Measurements from ENCODE around the gene MTAP.

The MTAP gene

DNA sequence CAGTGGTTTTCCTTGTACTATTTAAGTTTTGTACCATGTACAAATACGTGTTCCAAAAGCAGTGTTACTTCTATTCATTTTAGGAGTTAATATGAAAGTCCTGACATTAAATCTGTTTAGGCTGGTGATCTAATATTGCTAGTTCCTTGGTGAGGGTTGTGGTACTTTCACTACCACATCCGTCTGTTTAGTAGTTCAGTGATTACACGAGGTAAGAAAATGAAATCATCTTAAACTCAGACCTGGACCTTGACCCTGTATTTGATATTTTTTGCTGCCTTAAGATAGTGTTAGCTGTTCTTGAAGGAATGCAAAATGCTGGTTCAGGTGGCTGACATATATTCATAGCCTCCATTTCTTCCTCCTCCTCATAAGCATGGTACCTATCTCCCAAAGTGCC is 50.3 kb downstream of the MTAP start:
- no peak for DNase-seq (ENCODE audit: low read depth, low spot score)

- DNase-seq (ENCODE audit: low read depth, low spot score): no peak
These were observed 51.0 kb downstream of the MTAP start for GRCh38 chr9:21853414-21853813.

- DNase-seq (ENCODE audit: low read depth, low spot score): no peak
These were observed 51.7 kb downstream of the MTAP start for GRCh38 chr9:21854119-21854518.

DNA sequence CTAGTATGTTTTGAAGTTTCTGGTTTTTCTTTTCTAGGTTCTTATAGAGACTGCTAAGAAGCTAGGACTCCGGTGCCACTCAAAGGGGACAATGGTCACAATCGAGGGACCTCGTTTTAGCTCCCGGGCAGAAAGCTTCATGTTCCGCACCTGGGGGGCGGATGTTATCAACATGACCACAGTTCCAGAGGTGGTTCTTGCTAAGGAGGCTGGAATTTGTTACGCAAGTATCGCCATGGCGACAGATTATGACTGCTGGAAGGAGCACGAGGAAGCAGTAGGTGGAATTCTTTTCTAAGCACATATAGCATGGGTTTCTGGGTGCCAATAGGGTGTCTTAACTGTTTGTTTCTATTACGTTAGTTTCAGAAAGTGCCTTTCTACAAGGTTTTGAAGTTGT is 52.2 kb downstream of the MTAP start:
- DNase-seq (ENCODE audit: low read depth, low spot score): no peak

GRCh38 chr9:21856301-21857094 is 54.1 kb downstream of the MTAP start:
- DNase-seq (ENCODE audit: low read depth, low spot score): no peak

GRCh38 chr9:21862871-21863270 is 60.4 kb downstream of the MTAP start:
- DNase-seq (ENCODE audit: low read depth, low spot score): no peak

GRCh38 chr9:21864505-21864904 is 62.1 kb downstream of the MTAP start:
- no peak for DNase-seq (ENCODE audit: low read depth, low spot score)

DNA sequence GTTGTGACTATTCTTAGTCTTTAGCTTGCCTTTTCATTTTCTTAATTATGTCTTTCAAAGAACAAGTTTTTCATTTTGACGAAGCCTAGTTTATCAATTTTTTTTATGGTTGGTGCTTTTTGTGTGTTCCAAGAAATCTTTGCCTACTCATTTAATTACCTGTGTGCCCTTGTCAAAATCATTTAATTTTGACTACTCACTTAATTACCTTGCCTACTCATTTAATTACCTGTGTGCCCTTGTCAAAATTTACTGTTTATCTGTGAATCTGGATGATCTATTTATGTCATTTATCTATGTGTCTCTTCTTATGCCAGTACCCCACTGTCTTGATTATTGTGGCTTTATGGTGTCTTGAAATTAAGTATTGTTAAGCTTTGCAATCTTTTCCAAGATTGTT is 63.9 kb downstream of the MTAP start:
- DNase-seq (ENCODE audit: low read depth, low spot score): no peak

- no peak for DNase-seq (ENCODE audit: low read depth, low spot score)
These were observed 69.0 kb downstream of the MTAP start for GRCh38 chr9:21871256-21871975.

DNA sequence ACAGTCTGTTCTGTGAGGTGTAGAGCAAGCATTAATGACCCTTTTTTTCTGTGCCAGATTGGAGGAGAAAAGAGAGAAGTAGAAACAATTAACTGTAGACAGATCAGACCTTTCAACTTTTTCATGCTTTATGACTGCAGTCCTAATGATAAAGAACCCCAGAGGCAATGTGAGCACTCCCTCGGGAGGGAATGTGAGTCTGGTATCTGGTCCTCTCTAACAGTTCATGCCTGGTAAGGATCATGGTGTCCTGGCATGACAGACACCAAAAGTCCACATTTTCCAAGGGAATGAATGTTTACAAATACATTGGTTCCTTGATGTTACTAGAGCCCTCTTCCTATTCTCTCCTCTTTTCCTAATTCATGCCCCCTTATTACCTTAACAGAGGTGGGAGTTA is 70.3 kb downstream of the MTAP start:
- DNase-seq (ENCODE audit: low read depth, low spot score): peak; percentile 22

DNA sequence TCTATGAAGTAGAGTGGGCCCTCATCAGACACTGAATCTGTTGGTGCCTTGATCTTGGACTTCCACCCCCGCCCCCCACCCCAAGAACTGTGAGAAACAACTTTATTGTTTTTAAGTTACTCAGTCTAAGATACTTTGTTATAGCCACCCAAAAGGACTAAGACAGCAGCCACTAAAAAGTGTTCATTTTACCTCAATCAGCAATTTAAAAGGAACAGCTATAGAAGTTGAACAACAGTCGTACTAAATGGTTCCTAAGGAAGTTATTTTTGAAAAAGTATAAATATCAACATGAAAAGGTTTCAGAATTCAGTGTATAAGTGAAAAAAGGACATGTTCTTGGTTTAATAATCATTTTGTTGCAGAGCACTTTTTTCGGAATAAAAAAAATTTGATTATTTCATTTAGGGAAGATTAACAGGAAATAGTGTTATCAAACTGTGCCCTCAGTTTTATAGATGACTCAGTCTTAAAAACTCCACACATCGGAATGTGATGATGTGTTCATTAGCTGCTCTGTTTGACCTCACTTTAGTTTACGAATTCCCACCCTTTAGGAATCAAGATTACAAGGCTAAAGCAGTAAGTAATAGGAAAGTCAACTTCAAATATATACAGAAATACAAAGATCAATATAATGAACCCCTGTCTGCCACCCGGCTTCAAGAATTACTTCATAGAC is 71.2 kb downstream of the MTAP start:
- DNase-seq (ENCODE audit: low read depth, low spot score): no peak

GRCh38 chr9:21875893-21876292 is 73.5 kb downstream of the MTAP start:
- DNase-seq (ENCODE audit: low read depth, low spot score): no peak

- peak; percentile 12 for DNase-seq (ENCODE audit: low read depth, low spot score)
These were observed 81.2 kb downstream of the MTAP start for GRCh38 chr9:21883642-21884041.

DNA sequence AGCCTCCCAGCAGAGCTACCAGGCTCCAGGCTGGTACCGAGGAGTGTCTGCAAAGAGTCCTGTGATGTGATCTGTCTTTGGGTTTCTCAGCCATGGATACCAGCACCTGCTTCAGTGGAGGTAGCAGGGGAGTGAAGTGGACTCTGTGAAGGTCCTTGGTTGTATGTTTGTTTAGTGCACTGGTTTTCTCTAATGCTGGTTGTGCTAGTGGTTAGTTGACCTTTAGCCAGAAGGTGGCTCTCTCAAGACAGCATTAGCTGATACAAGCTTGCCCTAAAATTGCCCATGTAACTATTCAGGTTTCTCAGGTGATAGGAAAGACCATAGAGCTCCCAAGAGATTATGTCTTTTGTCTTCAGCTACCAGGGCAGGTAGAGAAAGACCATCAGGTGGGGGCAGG is 87.2 kb downstream of the MTAP start:
- no peak for DNase-seq (ENCODE audit: low read depth, low spot score)

DNA sequence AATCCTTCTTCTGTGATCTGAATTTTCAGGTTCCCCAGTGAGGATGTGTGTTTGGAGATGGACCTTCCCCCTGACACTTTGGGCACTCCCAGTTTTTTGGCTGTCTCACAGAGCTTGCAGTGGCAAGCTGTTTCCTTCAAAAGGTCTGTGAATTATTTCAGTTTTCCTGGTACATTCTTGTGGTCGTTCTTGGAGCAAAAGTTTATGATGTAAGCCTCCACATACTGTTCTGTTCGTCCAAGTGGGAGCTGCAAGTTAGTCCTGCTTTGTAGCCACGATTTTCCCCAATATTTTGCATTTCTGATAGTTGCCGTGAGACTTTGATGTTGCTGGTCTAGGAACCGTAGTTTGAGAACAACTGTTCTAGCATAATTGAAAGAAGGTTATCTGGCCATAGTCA is 88.3 kb downstream of the MTAP start:
- no peak for DNase-seq (ENCODE audit: low read depth, low spot score)

- no peak for DNase-seq (ENCODE audit: low read depth, low spot score)
These were observed 99.1 kb downstream of the MTAP start for GRCh38 chr9:21901546-21901945.

- no peak for DNase-seq (ENCODE audit: low read depth, low spot score)
These were observed 99.7 kb downstream of the MTAP start for GRCh38 chr9:21902136-21902535.

- no peak for DNase-seq (ENCODE audit: low read depth, low spot score)
These were observed 101.0 kb downstream of the MTAP start for GRCh38 chr9:21903380-21903965.

DNA sequence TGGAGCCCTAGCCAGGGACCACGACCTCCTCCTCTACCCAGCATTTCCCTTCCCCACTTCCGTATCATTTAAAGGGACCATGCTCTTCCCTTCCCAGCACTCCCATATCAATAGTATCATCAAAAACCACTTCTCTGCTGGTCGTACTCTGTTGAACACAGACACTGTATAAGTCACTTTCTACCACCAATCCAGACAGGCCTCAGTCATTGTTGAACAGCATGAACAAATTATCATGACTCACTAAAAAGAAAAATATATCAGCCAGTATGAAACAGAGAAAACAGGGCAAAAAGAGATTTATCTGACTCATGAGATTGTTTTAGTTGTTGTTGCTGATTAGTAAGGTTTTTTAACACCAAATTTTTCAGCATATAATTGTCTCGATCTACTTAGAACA is 101.9 kb downstream of the MTAP start:
- DNase-seq (ENCODE audit: low read depth, low spot score): no peak

DNA sequence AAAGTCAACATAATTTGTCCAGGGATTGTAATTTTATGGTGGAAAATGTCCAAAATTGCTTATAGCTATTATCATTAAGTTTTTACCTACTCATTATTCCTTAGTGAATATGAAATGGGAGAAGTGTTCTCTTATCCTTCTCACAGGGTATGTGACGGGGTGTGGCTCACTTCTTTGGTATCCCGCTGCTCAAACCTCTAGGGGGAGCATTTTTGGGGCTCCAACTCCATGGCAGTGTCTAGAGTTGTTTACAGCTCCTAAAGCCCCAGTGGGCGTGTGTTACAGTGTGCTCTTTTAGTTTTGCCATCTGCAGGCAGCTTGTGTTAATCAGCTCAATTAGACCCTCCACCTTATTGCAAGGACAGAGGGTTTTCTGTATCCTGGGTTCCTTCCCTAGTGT is 102.3 kb downstream of the MTAP start:
- no peak for DNase-seq (ENCODE audit: low read depth, low spot score)

DNA sequence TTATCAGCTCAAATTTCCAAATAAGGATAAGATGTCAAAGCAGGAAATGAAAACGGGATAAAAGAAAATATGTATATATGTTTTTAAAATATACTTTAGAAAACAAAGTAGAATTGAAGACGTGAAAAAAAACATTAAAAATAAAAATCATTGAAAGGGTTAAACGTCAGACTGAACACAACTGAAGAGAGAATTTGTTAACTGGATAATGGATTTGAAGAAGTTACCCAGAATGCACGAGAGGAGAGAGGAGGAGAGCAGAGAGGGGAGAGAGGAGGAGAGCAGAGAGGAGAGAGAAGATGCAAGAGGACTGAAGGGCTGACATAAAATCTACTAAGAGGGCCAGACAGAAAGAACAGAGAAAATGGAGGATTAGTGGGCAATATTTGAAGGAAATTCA is 103.8 kb downstream of the MTAP start:
- no peak for DNase-seq (ENCODE audit: low read depth, low spot score)

DNA sequence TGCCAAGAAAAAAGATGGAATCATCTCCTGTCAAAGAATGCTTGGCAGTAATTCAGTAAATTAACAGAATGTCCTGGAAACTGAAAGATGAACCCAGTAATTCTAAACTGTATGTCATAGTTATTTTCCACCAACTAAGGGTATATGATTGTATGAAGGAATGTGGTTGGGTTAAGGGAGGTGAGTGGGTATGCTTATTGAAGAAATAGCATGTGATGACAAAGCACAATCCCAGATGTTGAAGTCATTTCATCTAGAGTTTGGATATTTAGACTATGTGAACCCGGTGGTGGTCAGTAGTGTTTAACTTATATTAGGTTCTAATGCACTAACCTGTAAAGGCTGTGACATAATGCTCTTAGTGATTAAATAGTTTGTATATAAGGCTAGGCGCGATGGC is 104.4 kb downstream of the MTAP start:
- no peak for DNase-seq (ENCODE audit: low read depth, low spot score)

Measured in ELF-1 (cell line).